ENCODE measurements around the gene GAS7. TPM values are rescaled to one million over a fixed set of nuclear protein-coding genes. Genes with fewer than 3 reads are reported as not detected.
A peak's percentile ranks its signal among the peaks of the same experiment; 100 is the strongest.

Gene GAS7
- total RNA-seq, 1 experiment from 2014 or later = 6.0 TPM

DNA sequence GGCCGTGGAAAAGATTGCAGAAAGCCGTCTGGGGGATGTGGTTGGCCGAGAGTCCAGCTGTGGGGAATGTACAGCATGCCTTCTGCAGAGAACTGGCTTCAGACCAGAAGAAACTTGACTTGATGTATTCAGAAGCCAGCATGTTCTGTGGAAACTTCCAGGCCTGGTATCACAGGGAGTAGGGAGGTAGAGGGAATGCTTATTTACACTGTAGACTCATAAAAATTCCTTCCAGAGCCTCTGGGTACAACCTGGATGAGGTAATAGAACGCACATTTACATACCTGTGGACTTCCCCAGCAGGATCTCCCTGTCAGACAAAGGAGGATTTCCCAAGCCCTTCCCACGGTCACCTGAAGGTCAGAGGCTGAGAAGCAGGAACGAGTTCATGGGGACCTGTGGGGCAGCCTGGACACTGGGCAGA, 11.8 kb upstream of the GAS7 start:
- H3K9me3 Mint-ChIP-seq = peaks cover 10% of the 10 kb centered on the region in 2 experiments
- Histone ChIP-seq H3T11ph (ENCODE audit: low read length) (no peak overlapping the region), H3K23me2 (ENCODE audit: insufficient read length, low read depth, low read length, poor library complexity, severe bottlenecking) (no peaks in the 10 kb centered on the region), H4K5ac (ENCODE audit: insufficient read length, low read depth, low read length) (no peak overlapping the region), H3K4ac (ENCODE audit: low read depth, low read length) (no peak overlapping the region), H2BK20ac (ENCODE audit: low read depth, low read length, poor library complexity, severe bottlenecking) (no peak overlapping the region), H3K79me1 (ENCODE audit: insufficient read depth, low read depth, low read length, poor library complexity, severe bottlenecking) (no peaks in the 10 kb centered on the region), H4K8ac (replicated peaks; ENCODE audit: insufficient read length, low read depth, low read length) (no peak overlapping the region), H3K27me3 (ENCODE audit: insufficient read depth, low read length) (no peaks in the 10 kb centered on the region), H2AFZ (ENCODE audit: low read length) (no peak overlapping the region), H2AK5ac (ENCODE audit: insufficient read length, low read length) (no peak overlapping the region), H2BK120ac (ENCODE audit: low read depth, low read length, poor library complexity, severe bottlenecking) (no peak overlapping the region), H3K4me2 (ENCODE audit: insufficient read depth, insufficient read length, low read length) (no peak overlapping the region), H3K56ac (ENCODE audit: insufficient read length, low read depth, low read length) (no peak overlapping the region), H3K27ac (ENCODE audit: insufficient read length, low read depth, low read length) (no peak overlapping the region), H3K4me1 (ENCODE audit: insufficient read depth, low read length) (peaks cover 3% of the 10 kb centered on the region; the same call in 1 of the 2 replicates), H3K9ac (ENCODE audit: extremely low read depth, insufficient read length, low read length) (no peak overlapping the region), H2BK15ac (ENCODE audit: low read depth, low read length) (no peak overlapping the region), H4K20me1 (ENCODE audit: control insufficient read depth, insufficient read depth, insufficient read length) (no peaks in the 10 kb centered on the region), H3K18ac (ENCODE audit: insufficient read length, low read depth, low read length) (no peak overlapping the region), H2BK5ac (ENCODE audit: insufficient read length, low read length) (no peak overlapping the region), H3K9me3 (ENCODE audit: control insufficient read depth, low read depth, low read length) (peaks cover 11% of the 10 kb centered on the region), H3K79me2 (ENCODE audit: insufficient read depth, low read length) (no peaks in the 10 kb centered on the region), H4K91ac (ENCODE audit: insufficient read length, low read depth, low read length) (no peak overlapping the region), H3K14ac (ENCODE audit: insufficient read depth, low read length) (no peak overlapping the region), H3K23ac (ENCODE audit: insufficient read length, low read depth, low read length) (no peak overlapping the region), H2BK12ac (ENCODE audit: insufficient read length, low read depth, low read length) (no peak overlapping the region)
- H3K36me3 Mint-ChIP-seq (ENCODE audit: insufficient read depth in 1 of 3, low read depth in 3 of 3) = peaks cover 0 to 16% (median 8%) of the 10 kb centered on the region in 3 experiments; a peak in 5 of 7 replicates
- peaks cover 26 to 31% of the 10 kb centered on the region in 2 experiments for H3K4me1 Mint-ChIP-seq
- H3K27me3 Mint-ChIP-seq (ENCODE audit: low read depth) = no peaks in the 10 kb centered on the region
- no CpG with 5 or more reads among the region's 6 CpGs for WGBS (ENCODE audit: extremely low coverage, insufficient read length, low lambda C conversion rate)
- peak; percentile 75 for DNase-seq
- TF ChIP-seq CTCF (conservative IDR thresholded peaks at IDR 0.05) = no peak
- H3K27ac Mint-ChIP-seq = peak overlapping the region; percentile 44 to 88 (median 78); a peak in 3 of 7 replicates
- H3K4me3 Mint-ChIP-seq = no peak overlapping the region
